Activated CD8-positive, alpha-beta memory T cell treated with anti-CD3 and anti-CD28 coated beads for 48 hours (primary cell): ENCODE results near the gene IL1RAPL1.
"Not testable (repeated sequence)": the region's sequence is repeated elsewhere in the genome, so short reads cannot be mapped to it uniquely, and the experiment has no call there.

Experiments used
- DNase-seq, 3 experiments: peaks; one replicate each; pipeline ENCODE4 v3.0.0-alpha.2; 2020; ENCODE audit warnings: low read depth in 2 of 3, low spot score in 2 of 3

Gene IL1RAPL1

DNA sequence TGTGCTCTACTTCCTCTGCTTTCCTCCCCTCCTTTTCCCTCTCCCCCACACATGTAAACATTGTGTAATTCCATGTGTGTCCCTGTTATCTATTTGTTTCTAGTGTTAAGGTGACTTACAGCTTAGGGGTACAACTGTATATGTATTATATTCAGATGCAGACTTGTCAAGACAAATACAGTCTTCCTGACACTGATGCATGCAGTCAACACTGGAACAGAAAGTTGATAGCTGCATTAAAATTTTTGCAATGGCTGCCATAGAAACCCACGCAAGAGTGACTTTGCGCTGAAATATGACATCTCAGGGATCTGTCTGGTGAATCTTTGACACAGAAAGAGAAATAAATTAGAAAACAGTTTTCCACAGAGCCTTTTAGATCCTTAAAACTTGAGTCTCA is 656.7 kb downstream of the IL1RAPL1 start:
- no peak for DNase-seq

GRCh38 chrX:29254515-29254914 is 667.3 kb downstream of the IL1RAPL1 start:
- DNase-seq: no peak

DNA sequence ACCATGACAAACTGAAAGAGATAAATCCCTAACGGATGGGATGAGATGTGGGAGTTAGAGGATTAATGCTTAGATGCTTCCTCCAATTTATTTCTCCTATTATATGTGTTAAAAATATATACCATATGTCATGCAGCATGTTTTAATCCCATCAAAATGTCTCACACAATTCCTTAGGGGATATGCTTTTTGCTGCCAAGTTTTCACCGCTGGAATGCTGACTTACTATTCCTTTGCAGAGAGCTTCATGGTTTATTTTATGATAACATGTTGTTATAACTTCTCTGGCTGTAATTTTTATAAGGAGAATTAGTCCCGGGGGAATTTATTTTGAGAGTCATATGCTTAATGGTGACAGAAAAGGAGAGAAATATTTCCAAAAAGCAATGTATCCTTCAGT is 670.3 kb downstream of the IL1RAPL1 start:
- DNase-seq: no peak

- no peak for DNase-seq
Observed at GRCh38 chrX:29269390-29269789, 682.1 kb downstream of the IL1RAPL1 start.

DNA sequence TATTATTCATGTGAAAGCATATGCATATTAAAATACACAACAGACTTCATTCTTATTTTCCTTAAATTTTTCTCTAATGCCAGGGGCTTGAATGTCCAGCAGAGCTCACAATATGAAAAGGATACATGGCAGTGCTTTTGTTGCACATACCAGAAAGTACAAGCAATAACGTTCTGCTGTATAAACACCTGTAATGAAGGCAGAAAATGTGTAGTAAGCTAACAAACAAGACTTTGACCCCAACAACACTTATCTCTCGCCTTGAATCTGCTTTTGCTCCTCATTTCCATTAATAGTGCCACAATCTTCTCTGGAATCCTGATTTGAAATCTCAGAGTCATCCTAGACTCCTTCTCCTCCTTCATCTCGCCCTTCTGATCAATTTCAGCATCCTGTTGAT is 687.3 kb downstream of the IL1RAPL1 start:
- DNase-seq: no peak

DNA sequence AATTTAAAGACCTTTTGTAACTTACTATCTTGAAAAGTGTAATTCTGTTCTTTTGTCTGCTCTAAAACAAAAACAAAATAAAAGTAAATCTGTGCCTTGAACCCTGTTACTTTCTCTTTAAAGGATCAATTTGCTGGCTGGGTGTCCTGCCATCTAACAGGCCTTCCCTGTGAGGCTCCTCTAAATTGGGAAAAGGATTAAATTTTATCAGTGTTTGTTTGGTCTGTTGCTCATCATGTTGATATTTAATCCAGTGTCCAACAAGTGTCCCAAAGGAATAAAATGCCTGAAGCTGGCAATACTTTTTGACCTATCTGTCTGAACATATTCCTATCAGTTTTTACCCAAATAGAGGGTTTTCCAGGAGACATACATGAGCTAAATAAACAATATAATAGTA is 688.7 kb downstream of the IL1RAPL1 start:
- DNase-seq: no peak

DNA sequence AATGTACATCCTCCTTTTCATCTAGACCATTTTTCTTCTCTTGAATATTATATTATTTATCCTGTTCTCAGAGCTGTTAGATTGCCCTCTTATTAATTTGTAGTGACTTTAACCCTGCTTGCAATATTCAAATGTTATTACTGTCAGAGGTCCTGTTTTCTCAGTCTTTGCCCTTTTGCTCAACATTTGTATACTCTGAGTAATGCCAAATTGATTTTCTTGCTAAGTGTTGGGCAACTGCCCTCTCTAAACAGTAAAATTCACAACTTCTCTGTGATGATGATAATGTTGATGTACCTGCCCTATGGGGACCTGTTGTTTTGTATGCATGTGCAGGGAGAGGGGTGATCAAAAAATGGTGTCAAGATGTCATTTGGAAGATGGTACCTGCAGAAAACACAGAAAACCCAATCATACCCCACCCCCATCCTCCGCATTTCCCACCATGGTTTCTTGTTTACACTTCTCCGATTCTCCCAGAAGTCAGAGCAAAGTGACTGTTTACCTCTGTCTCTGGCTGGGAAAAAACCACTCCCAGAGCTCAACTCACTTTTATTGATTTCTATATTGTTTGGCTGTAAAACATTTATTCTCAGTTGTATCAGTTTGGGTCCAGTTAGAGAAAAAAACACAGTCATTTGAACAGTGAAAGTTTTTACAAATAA is 694.0 kb downstream of the IL1RAPL1 start:
- no peak for DNase-seq

DNA sequence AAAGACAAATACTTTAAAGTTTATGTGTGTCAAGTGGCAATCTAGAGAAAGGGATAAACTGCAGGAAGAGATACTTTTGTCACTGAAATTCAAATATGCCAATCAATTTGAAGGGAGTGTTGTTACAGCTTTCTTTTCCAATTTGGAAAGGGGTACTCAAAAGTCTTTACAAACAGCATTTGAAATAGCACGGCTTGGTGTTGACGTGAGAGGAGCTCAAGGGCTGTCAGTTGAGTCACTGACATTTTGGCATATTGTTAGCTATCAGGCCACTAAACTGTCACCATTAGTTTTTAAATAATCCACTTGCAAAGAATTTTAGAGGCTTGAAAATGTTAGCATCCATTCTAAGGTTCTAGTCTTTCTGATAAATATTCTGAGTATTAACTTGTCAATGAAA is 698.4 kb downstream of the IL1RAPL1 start:
- no peak for DNase-seq

- no peak for DNase-seq
Observed at GRCh38 chrX:29295987-29296680, 708.9 kb downstream of the IL1RAPL1 start.

DNA sequence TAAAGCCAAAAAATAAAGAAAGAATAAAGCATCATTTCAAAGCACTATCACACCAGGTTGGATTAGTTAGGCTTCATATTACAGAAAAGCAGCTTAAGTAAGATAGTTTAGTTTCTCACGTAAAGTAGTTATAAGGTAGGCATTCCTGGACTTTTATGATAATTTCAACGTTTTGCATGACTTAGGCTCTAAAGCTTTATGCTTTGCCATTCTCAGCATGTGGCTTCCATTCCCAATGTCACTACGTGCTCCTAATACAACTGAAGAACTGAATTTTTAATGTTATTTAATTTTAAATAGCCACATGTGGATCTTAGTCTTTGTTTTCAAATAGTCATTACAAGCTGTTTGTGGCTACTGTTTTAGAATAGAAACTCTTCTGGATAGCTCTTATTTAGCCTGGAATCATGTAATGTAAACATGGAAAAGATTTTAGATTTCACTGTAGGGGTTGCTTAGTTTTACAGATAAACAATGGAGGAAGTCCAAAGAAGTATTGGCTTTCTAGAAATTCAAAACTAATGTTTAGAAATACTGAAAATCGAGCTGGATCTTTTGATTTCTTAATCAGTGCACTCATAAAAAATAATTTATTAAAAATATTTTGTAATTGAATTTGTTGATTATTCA is 710.0 kb downstream of the IL1RAPL1 start:
- DNase-seq: no peak

DNA sequence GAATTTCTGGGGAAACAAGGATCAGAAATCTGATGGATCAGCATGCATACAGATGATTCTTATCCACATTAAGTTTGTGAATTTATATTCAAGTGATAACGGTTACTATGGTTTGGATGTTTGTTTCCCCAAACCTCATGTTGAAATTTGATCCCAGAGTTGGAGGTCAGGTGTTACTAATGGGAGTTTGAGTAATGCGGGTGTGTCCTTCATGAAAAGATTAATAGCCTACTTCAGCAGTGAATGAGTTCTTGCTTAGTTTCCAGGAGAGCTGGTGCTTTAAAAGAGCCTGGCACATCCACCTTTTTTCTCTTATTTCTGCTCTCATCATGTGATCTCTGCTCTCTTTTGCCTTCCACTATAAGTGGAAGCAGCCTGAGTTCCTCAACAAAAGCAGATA is 712.4 kb downstream of the IL1RAPL1 start:
- no peak for DNase-seq

- no peak for DNase-seq
Observed at GRCh38 chrX:29308726-29309125, 721.5 kb downstream of the IL1RAPL1 start.

DNA sequence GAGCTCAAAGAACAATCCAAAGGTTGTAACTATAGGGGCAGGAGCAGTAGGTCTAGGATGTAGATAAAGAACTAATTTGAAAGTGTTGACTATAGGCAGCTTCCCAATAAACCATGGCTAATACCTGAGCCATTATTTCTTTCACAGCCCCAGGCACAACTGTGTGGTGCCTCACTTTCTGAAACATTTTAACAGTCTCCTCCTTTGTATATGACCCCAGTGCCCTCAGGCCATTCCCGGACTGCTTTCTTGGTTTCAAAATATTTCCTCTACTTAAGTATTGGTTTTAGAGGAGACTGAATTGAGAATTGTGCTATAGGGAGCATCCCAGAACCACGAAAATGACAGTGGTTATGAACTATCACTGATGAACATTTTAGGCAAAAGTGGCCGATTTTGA is 728.7 kb downstream of the IL1RAPL1 start:
- no peak for DNase-seq

DNA sequence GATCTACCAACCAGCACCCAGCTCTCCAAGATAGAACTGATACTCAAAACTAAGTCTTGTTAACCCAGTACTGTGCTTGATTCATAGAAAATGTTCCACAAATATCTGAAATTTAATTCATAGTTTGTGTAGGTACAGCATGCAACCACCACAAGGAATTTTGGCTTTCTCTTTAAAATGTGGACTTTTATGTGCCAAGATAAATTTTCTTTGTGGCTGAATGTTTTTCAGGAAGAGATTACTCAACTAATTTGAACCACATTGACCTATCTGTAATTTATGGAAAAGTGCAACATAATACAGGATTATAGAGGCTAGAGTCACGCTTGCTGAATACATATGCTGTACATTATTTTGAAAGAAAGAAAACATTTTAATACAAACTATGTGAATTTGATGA is 730.8 kb downstream of the IL1RAPL1 start:
- no peak for DNase-seq

DNA sequence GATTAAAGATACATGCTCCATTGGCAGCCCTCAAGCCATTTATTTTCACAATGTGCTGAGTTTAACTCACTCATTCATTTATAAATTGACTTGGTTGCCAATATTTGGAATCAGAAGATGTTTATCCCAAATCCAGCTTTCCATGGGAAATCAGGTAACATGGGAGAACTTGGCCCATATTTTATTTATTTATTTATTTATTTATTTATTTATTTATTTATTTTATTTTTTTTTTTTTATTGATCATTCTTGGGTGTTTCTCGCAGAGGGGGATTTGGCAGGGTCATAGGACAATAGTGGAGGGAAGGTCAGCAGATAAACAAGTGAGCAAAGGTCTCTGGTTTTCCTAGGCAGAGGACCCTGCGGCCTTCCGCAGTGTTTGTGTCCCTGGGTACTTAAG is 745.2 kb downstream of the IL1RAPL1 start:
- DNase-seq: not testable (repeated sequence)

GRCh38 chrX:29333091-29333490 is 745.8 kb downstream of the IL1RAPL1 start:
- not testable (repeated sequence) for DNase-seq

DNA sequence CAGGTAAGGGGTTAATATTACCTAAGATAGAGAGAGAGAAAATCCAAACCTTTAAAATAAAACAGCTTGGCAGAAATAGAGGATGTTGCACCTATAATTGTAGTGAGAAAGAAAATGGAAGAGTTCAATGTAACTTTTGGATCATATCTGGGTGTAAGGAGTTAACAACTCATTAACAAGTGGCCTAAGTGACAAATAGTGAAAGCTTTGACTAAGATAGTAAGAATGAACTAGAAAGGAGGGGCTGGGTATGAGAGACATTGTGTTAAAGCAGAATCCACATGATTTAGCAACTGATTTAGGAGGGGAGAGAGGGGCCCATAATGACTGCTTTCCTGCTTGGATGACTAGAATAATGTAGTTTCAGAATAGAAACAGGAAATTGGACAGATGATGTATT is 761.0 kb downstream of the IL1RAPL1 start:
- no peak for DNase-seq

- DNase-seq: no peak
Observed at GRCh38 chrX:29359276-29359675, 772.0 kb downstream of the IL1RAPL1 start.

DNA sequence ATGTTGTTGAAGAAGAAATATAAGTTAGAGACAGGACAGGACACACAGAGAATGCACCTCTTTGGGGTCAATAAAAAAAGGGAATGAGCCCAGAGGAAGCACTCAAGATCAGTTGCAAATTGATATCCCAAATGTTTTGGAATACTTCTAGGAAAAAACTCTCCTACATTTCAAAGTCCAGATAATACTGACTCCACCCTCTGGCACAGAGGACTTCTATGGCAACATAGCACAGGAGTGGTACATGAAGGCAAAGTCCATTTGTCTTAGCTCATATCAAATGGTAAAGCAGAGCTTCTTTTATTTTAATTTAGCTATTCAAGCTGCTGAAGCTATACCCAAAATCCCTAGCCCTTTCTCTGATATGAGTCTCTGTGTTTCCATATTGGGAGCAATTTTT is 787.5 kb downstream of the IL1RAPL1 start:
- DNase-seq: not testable (repeated sequence)

DNA sequence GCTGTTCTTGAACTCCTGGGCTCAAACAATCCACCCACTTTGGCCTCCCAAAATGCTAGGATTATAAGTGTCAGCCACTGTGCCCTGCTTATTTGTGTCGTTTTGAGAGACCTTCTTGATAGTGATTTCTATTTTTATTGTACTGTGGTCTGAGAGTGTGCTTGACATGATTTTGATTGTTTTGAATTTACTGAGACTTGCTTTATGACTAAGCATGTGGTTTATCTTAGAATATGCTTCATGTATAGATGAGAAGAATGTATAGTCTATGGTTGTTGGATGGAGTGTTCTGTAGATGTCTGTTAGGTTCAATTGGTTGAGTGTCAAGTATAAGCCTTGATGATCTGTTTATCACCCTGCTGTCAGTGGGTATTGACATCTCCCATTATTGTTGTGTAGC is 789.3 kb downstream of the IL1RAPL1 start:
- DNase-seq: no peak

DNA sequence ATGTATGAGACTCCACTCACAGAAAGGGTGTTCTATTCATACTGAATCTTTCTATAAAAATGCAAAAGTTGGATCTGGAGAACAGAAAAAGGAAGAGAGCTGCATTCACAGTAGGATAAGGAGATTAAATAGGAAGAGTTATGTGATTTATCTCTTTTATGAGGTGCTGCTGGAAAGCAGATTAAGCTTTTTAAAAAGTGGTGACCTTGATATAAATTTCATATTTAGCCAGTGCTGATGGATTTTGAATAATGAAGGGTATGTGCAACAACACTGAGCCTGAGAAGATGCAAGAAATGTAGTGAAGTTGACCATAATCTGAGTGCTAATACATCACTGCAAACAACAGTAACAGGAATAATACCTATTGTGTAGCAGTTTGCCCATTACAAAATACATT is 795.6 kb downstream of the IL1RAPL1 start:
- DNase-seq: no peak

GRCh38 chrX:29388509-29388908 is 801.3 kb downstream of the IL1RAPL1 start:
- no peak for DNase-seq

GRCh38 chrX:29397506-29397905 is 810.3 kb downstream of the IL1RAPL1 start:
- no peak for DNase-seq
